HG02623 (cell line): ENCODE results near the gene CDC20B.

ENCODE experiments used
- ATAC-seq: cut with Tn5 transposase; IDR thresholded peaks from one replicate; pipeline ENCODE4 v1.9.1; 2021; ENCODE audit warnings: moderate library complexity; ENCODE audit not compliant: unreplicated experiment

CDC20B gene, protein sequence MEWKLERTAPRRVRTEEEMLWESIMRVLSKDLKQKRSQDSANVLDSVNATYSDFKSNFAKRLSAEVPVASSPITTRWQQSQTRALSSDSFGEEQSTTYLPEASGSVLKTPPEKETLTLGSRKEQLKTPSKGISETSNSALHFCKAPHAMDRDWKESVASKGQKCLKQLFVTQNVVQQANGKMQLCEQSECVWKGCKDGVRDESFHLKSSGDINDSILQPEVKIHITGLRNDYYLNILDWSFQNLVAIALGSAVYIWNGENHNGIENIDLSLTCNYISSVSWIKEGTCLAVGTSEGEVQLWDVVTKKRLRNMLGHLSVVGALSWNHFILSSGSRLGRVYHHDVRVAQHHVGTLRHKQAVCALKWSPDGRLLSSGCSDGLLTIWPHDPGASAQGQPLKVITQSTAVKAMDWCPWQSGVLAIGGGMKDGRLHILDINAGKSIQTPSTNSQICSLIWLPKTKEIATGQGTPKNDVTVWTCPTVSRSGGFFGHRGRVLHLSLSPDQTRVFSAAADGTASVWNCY

DNA sequence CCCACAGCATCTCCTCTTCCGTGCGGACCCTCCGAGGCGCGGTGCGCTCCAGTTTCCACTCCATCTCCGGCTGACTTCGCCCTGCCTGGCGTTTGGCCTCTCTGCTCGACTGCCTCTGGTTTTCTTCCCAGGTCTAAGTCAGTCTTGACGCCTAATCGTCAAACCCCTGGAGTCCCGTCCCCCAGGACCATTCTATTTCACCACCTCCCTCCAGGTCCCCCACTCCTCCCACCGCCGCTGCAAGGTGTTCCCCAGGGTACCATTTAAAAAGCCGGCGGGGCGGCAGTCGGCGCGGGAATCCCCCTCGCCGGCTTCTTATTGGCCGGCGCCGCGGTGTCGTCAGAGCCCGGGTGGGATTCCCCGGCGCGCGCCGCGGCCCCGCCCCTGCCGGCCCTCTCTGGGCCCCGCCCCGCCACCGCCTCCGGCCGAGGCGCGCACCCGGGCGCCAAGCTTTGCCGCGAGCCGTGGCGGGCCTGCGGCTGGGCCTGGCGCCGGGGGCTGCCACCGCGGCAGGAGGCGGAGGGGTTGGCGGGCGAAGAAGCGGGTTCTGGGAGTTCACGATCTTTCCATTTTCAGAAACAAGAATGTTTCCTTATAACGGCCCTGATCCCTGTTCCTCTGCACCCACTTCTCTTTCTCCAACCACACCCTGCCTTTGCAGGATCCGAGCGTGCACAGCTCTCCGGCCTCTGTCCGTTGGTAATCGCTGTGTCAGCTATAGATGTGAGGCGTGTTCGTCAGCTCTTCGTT, at the start of gene CDC20B:
Gene CDC20B (minus strand): TSS at position 241 of the 750 bp plus-strand sequence. CDS start 177 bp downstream, at position 64.
- peak; percentile 89 for ATAC-seq

DNA sequence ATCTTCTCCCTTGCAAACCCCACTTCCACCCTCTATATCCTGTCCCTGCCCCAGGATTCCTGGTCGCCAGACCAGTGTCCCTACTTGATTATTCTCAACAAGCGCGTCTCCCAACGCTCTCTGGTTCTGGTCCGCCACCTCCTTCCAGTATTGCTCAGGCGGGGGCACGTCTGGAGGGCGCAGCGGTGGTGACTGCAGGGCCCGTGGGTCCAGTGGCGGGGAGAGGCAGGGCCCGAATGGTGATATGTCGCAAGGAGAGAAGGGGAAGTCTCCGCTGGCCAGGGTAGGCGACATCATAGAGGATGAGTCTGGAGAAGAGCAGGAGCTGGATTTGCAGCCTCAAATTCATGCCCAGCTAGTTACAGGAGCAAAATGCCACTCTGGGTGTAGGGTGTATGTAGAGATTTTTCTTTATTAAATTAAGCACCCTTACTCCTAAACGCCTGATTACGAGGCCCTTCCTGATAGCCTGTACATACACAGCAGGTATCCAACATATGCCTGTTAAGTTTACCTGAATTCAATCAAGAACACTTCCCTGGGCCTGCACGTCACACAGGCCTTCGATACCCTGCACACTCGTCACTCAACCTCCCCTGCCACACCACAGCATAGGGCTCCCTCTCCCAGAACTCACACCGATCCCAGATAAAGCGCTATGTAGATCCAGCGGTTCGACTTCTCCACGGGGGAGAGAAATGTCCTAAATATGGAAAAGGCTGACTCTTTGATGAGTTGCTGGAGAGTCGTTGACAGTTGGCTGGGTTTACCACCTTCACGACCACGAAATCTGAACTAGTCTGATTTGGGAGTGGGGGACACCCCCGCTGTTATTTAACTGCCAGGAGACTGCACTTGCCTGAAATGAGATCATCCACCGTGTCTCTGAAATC, 49.4 kb upstream of the CDC20B start:
- ATAC-seq = no peak

GRCh38 chr5:55220433-55221185, 47.6 kb upstream of the CDC20B start:
- ATAC-seq = no peak

DNA sequence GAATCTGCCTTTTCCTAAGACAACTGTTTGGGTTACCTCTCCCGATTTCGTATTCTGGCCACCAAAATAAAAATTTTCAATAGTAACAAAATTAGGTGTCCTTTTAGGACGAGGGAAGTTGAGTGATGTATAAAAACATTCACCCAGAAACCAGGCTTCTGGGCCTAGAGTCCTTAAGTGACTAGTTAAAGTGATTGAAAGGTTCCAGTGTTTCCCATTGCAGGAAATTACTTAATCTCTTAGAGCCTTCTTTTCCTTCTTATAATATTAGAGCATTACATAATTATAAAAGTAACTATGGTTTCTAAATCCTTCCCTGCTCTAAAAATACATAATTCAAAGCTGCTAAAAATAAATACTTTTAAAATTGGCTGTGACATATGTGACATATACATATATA, 46.8 kb upstream of the CDC20B start:
- no peak for ATAC-seq

DNA sequence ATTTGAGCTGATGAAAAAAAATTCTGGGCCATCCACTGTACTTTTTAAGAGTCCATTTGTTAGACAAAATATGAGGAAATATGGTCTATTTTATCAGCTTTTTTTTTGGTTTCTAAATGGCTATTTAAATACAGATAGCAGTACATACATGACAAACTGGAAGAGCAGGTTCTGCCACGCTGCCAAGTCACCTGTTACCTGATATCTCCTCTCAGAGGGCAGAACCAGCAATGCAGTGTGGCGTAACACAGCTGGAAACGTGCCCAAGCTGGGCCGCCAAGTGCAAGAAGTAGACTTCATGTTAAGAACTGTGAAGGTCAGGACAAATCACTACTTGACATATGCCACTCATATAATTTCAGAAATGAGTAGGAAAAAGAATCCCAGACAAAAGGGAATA, 46.0 kb upstream of the CDC20B start:
- ATAC-seq = no peak

GRCh38 chr5:55211184-55211874, 38.4 kb upstream of the CDC20B start:
- no peak for ATAC-seq

DNA sequence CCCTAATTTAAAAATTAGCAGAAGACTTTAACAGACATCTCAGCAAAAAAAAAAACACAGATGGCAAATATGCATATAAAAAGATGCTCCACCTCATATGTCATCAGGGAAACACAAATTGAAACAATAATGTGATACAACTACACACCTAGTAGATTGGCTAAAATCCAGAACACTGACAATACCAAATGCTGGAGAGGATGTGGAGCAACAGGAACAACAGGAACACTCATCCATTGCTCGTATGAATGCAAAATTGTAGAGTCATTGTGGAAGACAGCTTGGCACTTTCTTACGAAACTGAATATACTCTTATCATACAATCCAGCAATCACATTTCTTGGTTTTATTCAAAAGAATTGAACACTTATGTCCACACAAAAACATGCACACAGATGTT, 32.0 kb upstream of the CDC20B start:
- no peak for ATAC-seq

GRCh38 chr5:55191165-55191564, 18.2 kb upstream of the CDC20B start:
- no peak for ATAC-seq

DNA sequence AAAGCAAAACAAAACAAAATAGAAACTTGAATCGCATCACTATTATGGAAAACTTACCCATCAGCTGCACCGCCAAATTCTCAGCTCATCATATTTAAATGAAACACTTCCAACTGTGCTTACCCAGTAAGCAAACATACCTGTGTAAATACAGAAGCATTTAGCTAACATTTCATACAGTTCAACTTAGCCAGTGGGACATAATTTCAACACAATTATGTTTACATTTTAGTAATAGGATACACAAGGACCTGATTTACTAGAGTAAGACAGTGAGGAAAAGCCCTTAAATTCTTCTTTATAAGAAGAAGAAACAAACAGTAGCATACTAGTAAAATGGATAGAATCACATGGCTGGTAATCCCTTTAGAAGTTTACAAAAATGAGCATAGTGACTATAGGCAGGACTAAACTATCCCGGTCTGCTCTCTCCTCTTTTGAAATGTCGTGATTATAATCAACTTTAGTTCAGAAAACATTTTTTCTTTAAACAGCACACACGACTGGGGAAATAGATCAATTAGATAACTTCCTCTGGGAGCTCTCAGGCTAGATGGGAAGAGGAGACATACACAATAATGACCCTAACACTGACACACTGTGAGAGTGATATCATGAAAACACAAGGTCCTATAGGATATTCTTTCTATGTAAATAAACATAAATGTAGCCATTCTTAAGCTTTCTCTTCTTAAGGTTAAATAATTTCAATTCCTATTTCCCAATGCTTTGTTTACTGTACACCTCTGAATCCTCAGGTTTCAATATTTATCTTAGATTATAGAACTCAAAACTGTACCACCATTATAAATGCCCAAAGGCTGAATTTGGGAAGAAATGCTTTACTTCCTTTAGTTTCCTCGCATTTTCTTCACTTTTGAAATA, 15.9 kb upstream of the CDC20B start:
- no peak for ATAC-seq

GRCh38 chr5:55187370-55187769, 14.4 kb upstream of the CDC20B start:
- ATAC-seq = no peak

DNA sequence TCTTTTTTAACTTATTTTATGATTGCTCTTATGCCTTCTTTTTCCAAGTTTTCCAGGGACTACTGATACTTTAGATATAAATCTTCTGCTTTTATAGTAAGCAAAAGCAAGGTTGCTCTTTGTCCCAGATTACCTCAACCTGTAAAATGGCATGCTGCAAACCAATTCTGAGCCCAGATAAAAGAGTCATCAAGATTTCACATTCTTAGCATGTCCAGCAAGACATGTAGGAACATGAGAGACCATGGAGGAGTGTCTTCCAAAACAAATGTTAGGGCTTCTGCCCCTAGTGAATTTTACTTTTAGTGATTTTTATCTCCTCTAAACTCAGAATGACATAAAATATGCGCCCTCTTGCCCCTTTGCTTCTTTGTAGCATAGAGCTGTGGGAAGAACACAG, 7.0 kb upstream of the CDC20B start:
- ATAC-seq = no peak

DNA sequence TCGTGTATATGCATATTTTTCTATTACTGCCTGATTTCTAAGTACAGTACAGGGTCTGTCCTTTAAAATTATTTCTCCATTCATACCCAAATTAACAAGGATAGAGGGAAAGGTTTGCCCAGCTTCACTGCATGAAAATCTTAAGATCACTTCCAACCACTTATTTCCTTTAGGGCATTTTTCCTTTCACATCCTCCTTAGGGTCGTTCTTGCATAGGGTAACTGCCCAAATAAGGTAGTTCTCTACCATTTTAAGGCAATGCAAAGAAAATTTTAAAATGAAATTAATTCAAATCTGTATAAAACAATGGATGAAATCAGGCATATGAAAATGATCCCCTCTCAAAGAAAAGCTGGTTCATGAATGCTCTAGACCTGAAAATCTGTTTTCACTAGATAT, 4.1 kb upstream of the CDC20B start:
- ATAC-seq = no peak

GRCh38 chr5:55176176-55176818, 3.3 kb upstream of the CDC20B start:
- no peak for ATAC-seq

- ATAC-seq = no peak
These were observed 2.8 kb upstream of the CDC20B start for GRCh38 chr5:55175781-55176175.

- peak; percentile 2 for ATAC-seq
These were observed 782 bp upstream of the CDC20B start for GRCh38 chr5:55173687-55174230.

GRCh38 chr5:55172051-55172899, 702 bp downstream of the CDC20B start:
- ATAC-seq = peak; percentile 59

GRCh38 chr5:55171471-55171870, 1.5 kb downstream of the CDC20B start:
- no peak for ATAC-seq
